Ammon's horn (tissue), 1 donor: ENCODE measurements around the gene TSHZ1.
A peak's percentile ranks its signal among the peaks of the same experiment; 100 is the strongest.

Experiments
- DNase-seq: peaks from one replicate; pipeline ENCODE4 v3.0.0-alpha.2; 2016; ENCODE audit warnings: low spot score

Gene TSHZ1

DNA sequence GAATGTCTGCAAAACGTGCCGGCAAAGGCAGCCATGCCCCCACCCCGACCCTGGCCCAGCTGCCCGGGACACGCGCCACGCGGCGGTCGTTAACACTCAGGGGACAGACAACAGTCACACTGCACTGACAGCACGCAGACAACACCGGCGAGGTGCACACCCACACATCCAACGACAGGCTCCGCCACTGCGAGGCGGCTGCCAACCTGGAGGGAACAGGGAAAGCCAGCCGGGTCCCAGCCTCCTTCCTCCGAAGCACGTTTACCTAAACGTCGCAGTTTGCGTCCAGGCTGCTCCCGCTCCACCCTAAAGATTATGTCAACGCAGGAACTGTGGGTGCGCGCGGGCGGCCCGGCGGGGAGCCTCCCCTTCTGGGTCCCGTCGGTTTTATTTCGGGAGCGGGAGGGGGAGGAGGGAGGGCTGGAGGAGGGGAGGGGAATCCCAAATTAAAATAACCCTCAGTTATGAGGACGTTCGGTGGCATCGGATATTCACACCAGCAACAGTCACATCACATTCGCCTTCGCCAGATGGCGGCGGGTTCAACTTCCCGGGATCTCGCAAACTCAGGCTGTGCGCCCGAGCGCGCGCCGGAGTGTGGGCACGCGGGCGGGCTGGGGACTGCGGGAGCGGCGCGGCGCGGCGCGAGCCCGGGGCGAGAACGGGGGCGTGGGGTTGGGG, 2.3 kb upstream of the TSHZ1 start:
- peak; percentile 63 for DNase-seq

GRCh38 chr18:75208836-75209128, 1.8 kb upstream of the TSHZ1 start:
- no peak for DNase-seq

- peak; percentile 84 for DNase-seq
Measured at GRCh38 chr18:75209129-75209950, 1.3 kb upstream of the TSHZ1 start, which contains the start of gene PTGR3. TSS of gene PTGR3 (minus strand) at chr18:75209139. CDS start at chr18:75209058, 81 bp downstream.

DNA sequence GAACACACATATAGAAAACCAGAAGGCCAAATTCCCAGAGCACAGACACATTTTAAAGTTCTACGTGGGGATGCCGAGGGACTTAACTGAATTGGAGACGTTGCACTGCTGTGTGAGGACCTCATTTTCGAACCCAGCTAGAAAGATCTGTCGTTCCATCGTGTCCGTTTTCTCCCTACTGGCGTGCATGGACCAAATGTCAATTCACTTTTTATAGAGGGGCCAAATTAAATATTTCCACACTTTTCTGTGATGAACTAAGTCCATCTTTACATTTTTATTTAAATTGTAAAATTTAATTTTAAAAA, 692 bp upstream of the TSHZ1 start:
- peak; percentile 55 for DNase-seq

GRCh38 chr18:75211002-75211621, 515 bp downstream of the TSHZ1 start:
- no peak for DNase-seq

DNA sequence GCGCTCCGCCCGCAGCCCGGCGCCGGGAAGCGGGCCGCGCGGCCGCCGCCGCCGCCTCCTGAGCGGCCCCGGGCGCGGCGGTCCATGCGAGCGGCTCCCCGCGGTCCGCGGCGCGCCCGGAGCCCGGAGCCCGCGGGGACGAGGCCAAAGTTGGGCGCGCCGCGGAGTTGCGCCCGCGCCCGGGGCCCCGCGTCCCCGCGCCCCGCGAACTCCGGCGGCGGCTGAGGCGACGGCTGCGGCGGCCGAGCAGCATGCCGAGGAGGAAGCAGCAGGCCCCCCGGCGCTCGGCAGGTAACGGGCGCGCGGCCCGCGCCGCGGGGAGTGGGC, 992 bp downstream of the TSHZ1 start:
- DNase-seq, result no peak

DNA sequence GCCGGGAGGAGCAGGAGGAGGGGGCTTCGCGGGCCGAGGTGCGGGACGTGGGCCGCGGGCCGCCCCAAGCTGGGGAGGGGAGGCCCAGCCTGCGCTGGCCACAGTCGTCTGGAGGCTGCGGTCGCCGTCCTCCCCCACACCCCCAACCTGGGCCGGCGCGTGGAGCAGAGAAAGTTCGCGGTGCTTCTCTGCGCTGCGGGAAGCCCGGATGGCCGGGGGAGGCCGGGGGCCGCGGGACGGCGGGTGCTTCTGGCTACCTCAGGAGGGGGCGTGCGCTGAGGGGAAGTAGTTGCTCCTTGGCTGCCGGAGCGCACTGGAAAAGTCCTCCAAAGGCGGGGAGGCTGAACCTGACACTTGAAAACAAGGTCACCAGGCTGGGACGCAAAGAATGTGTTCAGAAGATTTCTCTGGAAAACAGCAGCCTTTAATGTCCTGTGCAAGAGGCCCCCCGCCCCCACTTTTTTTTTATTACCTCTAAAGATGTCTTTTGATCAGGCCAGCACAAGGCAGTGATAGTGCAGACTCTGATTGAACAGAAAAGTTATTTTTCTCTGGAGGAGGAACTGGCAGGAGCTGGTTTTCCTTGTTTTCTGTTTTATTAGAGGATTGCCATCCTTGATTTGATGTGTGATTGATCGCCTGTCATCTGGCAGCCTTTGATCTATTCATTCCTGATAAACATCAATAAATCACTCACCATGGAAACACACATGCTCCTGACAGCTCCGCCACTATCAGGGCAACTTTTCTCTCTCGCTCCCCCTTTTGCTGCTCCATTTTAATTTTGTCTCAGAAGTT, 1.6 kb downstream of the TSHZ1 start:
- DNase-seq, result peak; percentile 47

GRCh38 chr18:75212751-75213090, 2.1 kb downstream of the TSHZ1 start:
- DNase-seq, result no peak

DNA sequence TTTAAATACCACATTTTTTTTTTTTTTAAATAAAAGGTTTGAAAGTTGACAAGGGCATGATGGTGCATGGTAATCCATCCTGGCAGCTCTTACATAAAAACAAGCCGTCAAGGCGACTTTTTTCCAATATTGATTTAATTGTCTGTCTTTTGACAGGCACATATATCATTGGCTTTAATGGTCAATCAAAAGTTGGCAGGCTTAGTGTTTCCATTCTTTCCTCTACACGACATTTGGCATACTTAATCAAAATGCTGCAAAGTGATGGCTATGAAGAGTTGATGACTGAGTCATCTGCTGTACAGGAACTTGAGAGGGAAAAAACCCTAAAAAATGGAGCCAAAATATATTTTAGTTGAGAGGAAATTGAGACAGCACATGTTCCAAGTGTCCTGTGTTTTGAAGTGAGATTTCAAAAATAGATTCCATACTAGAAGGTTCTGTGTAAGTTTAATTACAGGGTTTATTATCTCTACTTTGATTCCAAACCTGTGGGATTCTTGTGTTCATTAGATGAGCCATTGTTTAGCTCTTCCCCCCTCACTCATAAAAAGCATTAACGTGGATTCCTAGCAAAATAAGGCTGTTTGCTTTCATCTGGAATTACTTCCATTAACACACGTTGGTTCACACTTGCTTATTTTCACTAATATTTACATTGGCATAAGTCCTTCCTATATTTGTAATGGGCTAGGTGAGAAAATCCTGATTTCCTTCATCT, 3.2 kb downstream of the TSHZ1 start:
- no peak for DNase-seq

DNA sequence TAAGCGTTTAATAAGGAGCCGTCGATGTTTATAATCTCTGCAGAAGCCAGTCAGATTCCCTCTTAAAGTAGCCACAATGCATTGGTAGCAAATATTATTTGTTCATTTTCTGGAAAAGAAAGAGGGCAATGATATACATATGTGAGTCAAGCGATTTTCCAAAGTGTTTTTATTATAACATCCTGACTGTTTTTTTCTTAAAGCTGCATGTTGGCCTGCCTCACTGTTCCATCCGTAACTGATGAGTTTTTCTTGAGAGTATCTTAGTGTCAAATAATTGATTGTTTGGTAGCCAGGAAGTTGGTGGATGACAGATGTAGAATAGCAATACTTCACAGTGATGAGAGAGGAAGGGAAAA, 3.7 kb downstream of the TSHZ1 start:
- DNase-seq, result no peak

- DNase-seq, result no peak
Measured at GRCh38 chr18:75214766-75215510, 4.3 kb downstream of the TSHZ1 start.

DNA sequence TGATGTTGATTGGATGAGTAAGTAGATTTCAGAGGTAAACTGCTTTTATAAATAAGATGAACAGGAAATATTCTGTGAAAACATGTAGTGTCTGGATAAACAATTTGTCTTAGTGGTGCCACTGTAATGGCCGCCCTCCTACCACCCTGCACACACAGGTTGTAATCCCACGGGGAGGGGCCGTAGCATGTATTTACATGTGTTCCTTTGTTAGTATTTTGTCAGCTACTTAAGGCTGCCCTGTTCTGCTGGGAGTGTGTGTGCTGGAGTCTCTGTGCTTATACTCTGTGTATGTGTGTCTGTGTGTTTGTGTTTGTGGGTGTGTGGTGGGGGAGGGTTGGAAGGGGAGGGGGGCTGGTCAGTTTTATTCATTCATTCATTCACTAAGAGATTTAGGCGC, 5.1 kb downstream of the TSHZ1 start:
- DNase-seq, result no peak

DNA sequence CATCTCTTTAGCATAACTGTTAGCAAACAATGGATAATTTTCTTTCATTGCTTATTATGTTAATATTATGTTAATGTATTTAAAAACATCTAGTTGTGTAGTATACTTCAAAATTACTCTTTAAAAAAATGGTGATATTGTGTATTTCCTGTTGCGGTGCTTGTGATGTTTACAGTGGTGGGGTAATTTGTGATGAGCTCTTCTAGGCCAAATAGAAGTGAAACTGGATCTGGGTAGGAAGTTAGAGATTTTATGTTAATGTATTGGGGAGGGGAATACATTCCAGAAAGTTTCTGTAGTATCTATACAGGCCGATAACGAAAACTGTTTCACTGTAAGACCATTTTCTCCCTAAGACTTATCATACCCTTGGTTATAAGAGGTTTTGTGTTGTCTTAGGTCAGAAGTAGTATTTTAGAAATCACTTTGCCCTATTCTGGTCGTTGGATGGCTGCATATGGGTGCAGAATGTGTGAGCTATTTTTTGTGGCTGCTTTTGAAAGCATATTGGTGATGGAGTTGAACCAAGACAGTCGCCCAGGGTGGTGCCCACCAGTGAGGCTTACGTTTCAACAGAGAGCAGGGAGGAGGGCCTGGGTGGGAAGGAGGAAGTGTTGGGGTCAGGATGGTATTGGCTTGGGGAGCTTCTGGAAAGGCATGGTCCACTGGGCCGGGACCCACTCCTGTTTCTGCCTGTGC, 5.8 kb downstream of the TSHZ1 start:
- no peak for DNase-seq

- no peak for DNase-seq
Measured at GRCh38 chr18:75216911-75217689, 6.5 kb downstream of the TSHZ1 start.

DNA sequence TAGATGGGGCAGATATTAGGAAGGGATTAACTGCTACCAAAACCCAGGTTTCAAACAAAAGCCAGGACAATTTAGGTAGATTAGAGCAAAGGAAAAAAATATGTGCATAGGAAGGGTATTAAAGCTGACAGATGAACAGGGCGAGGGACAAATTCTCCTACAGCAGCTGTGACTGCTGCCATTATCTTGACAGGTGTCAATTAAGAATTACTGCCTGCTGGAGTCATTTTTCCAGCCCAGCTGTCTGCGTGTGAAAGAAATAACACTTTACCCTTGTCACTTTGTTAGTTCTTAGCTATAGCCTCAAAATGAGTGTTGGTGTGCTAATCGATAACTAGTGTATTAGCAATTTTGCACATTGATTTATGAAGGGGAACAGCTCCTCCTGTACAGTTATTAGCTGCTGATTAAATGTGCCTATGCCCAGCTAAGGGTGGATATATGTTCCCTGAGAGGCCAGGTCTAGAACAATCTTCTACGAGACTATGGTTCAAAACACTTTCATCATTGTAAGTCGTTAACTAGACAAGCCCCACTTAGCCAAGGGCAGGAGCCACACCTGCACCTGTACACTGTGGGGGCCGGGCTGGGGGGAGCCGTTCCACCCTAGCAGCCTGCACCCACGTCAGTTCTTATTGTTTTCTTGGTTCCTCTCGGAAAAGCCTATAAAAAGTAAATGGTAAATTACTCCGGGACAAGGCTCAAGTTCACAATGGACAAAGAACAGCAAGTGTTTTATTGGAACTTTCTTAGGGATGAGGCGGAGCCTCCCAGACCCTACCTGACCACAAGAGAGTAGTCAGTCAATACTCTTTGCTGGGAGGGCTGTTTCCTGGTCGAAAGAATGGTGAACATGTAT, 7.7 kb downstream of the TSHZ1 start:
- DNase-seq, result no peak

DNA sequence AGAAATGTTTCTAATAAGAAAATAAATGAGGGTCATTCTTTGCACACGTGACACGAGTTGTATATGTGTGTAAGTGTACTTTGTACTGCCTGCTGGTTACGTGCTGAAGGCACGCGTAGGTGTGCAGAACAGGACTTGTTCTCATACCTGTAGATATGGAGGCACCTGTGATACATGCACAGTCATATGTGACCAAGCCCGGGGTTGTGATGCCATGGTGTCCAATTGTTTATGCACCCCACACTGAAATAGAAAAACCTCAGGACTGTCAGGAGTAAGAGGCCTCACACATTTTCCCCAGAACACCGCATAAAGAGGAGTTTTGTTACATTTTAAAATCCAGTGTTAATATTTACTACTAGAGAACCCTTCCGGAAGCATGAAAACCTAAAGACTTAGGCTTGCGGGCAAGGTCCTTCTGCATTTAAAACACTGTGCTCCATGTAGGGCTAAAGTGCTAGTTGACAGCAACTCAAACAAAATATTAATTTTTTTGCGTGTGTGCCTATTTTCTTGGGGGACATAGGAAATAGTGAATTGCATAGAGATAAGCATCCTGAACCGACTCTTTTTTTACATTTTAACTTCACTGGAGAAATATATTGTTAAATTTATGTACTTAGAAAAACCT, 9.3 kb downstream of the TSHZ1 start:
- no peak for DNase-seq

DNA sequence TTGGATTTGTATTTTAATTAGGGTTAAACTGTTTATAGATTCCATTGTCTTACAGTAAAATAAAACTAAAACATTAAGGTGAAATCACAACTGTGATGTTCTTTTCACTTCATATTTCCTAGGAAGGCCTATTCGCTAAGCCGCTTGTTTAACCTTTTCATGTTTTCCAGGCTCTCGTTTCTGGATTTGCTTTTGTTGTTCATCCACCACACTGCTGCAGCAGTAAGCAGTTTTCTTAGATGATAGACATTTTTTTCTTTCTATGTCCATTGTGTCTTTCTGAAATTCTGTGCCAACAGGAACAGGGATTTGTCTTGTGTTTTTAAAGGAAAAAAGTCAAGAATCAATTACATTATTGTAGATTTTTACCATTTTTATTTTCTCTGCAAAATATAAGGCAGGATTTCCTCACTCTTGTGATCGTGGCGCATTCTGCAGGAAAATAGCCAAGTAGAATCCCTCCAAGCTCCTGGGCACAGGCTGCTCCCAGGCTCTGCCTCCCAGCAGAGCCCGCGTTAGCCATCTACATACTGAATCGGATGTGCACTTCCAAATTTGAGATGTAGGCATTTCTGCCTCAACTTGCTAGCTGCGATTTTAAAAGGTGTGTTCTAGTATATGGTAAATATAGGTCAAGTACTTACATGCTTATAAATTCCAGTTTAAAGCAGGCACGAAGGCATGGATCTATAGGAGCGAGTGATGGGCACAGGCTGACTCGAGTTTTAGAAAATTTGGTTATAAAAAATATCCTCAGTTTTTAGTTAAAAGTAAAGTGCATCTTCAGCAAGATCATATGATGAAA, 10.2 kb downstream of the TSHZ1 start:
- DNase-seq, result peak; percentile 58

- DNase-seq, result no peak
Measured at GRCh38 chr18:75221397-75221796, 10.8 kb downstream of the TSHZ1 start.
